GM19455 (cell line): ENCODE data around the gene SLC9B2.

ENCODE experiments used
- ATAC-seq: cut with Tn5 transposase; IDR thresholded peaks from one replicate; pipeline ENCODE4 v1.9.1; 2021; ENCODE audit not compliant: unreplicated experiment

Gene SLC9B2

GRCh38 chr4:103076747-103077347, at the start of gene SLC9B2:
TSS of gene SLC9B2 (minus strand) at chr4:103076761. CDS start at chr4:103067550, 9,211 bp downstream.
- ATAC-seq, result peak; percentile 54

GRCh38 chr4:103126126-103126525, 49.6 kb upstream of the SLC9B2 start:
- ATAC-seq, result no peak

GRCh38 chr4:103123114-103123513, 46.6 kb upstream of the SLC9B2 start:
- ATAC-seq, result no peak

- ATAC-seq, result no peak
These were observed 41.6 kb upstream of the SLC9B2 start for GRCh38 chr4:103118166-103118565.

GRCh38 chr4:103111598-103111997, 35.0 kb upstream of the SLC9B2 start:
- ATAC-seq, result no peak

- ATAC-seq, result no peak
These were observed 32.0 kb upstream of the SLC9B2 start for GRCh38 chr4:103108542-103108941.

- no peak for ATAC-seq
These were observed 29.2 kb upstream of the SLC9B2 start for GRCh38 chr4:103105558-103106356.

GRCh38 chr4:103104886-103105285, 28.3 kb upstream of the SLC9B2 start:
- no peak for ATAC-seq

- no peak for ATAC-seq
These were observed 24.1 kb upstream of the SLC9B2 start for GRCh38 chr4:103100691-103101090.

- peak; percentile 97 for ATAC-seq
These were observed 23.3 kb upstream of the SLC9B2 start, which contains the start of gene BDH2 for GRCh38 chr4:103099691-103100392. TSS of gene BDH2 (minus strand) at chr4:103099834. CDS start at chr4:103096254, 3,580 bp downstream.

GRCh38 chr4:103098756-103099440, 22.3 kb upstream of the SLC9B2 start:
- ATAC-seq, result no peak

- ATAC-seq, result no peak
These were observed 21.8 kb upstream of the SLC9B2 start for GRCh38 chr4:103098341-103098740.

GRCh38 chr4:103097112-103097511, 20.6 kb upstream of the SLC9B2 start:
- ATAC-seq, result no peak

GRCh38 chr4:103095080-103095479, 18.5 kb upstream of the SLC9B2 start:
- ATAC-seq, result no peak

- ATAC-seq, result no peak
These were observed 15.7 kb upstream of the SLC9B2 start for GRCh38 chr4:103092245-103092644.

GRCh38 chr4:103091601-103092223, 15.2 kb upstream of the SLC9B2 start:
- peak; percentile 66 for ATAC-seq

- no peak for ATAC-seq
These were observed 12.9 kb upstream of the SLC9B2 start for GRCh38 chr4:103089481-103089880.

GRCh38 chr4:103086551-103086950, 10.0 kb upstream of the SLC9B2 start:
- ATAC-seq, result no peak

- no peak for ATAC-seq
These were observed 9.1 kb upstream of the SLC9B2 start for GRCh38 chr4:103085555-103086196.

- ATAC-seq, result no peak
These were observed 3.1 kb upstream of the SLC9B2 start for GRCh38 chr4:103079621-103080020.
